Measurements from ENCODE around the gene NF2.

NF2 gene

DNA sequence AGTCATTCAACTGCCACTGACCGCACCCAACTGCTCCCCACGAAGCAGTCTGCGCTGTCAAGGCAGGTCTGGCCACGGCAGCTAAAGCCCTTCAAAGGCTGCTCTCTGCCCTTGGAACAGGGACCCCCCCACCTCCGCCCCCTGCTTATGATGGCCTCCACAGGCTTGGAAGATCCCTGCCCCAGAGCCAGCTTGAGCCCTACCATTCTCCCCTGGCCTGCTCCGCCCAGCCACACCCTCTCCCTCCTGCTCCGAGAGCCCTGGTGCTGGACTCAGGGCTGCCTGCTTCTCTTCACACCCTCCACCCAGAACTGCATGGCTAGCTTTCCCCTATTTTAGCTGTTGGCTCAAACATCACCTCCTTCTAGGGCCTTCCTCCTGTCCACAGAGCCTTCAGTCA, 144.4 kb downstream of the NF2 start:
- no peaks in the 10 kb centered on the region for H3K4me1 ChIP-seq (ENCODE audit: control insufficient read depth, insufficient read depth, low read length, poor library complexity, severe bottlenecking)
- H3K36me3 ChIP-seq (ENCODE audit: control insufficient read depth, insufficient read depth, low read length), result peaks cover 13% of the 10 kb centered on the region
- WGBS, 2 experiments (ENCODE audit: insufficient coverage in 2 of 2), result 94 to 100% methylated on average over 2 to 7 of the region's 7 CpGs
- H3K4me3 ChIP-seq (ENCODE audit: extremely low read depth, insufficient read depth, low read length, poor library complexity, severe bottlenecking), result no peak overlapping the region
- H3K9me3 ChIP-seq (ENCODE audit: control insufficient read depth, low read length), result no peaks in the 10 kb centered on the region
- no peak overlapping the region for H3K27ac ChIP-seq (ENCODE audit: low read depth, low read length, severe bottlenecking)

Measured in mesodermal cell (in vitro differentiated cells).